GM23338 (cell line): ENCODE results near the gene GRIA1. TPM values are rescaled to one million over a fixed set of nuclear protein-coding genes. Genes with fewer than 3 reads are reported as not detected.
A peak's percentile ranks its signal among the peaks of the same experiment; 100 is the strongest.

Experiments used
- ATAC-seq: fragments of 200-7000 bp; cut with Tn5 transposase; 3 replicates; pipeline ENCODE4 v1.9.1; 2020
- DNase-seq: peaks from one replicate; pipeline ENCODE4 v3.0.0-alpha.2; 2015; ENCODE audit warnings: low spot score
- H2AFZ ChIP-seq: fragments of 200-600 bp; sonication (generic); 2 replicates; pipeline ENCODE4 v1.8.0; 2016; ENCODE audit warnings: antibody characterized with exemption, mild to moderate bottlenecking, moderate library complexity
- H3F3A ChIP-seq: fragments of 200-600 bp; sonication (generic); replicated peaks from 2 replicates; pipeline ENCODE4 v1.8.0; 2017; ENCODE audit warnings: antibody characterized with exemption, mixed run types, low read depth
- H3K27ac ChIP-seq: fragments of 200-600 bp; sonication (generic); 2 replicates; pipeline ENCODE4 v1.6.1; 2016; ENCODE audit warnings: low read depth
- H3K27me3 ChIP-seq: fragments of 200-600 bp; sonication (generic); 2 replicates; pipeline ENCODE4 v1.8.0; 2016; ENCODE audit warnings: mild to moderate bottlenecking, mixed run types, moderate library complexity; ENCODE audit not compliant: insufficient read depth
- H3K36me3 ChIP-seq: fragments of 200-600 bp; sonication (generic); 2 replicates; pipeline ENCODE4 v1.8.0; 2016; ENCODE audit warnings: mild to moderate bottlenecking; ENCODE audit not compliant: insufficient read depth
- H3K4me1 ChIP-seq: fragments of 200-600 bp; sonication (generic); 2 replicates; pipeline ENCODE4 v1.8.0; 2016; ENCODE audit warnings: mild to moderate bottlenecking, moderate library complexity; ENCODE audit not compliant: insufficient read depth
- H3K4me2 ChIP-seq: fragments of 200-600 bp; sonication (generic); 2 replicates; pipeline ENCODE4 v1.7.1; 2017; ENCODE audit warnings: mixed run types
- H3K4me3 ChIP-seq: fragments of 200-600 bp; sonication (generic); 2 replicates; pipeline ENCODE4 v1.6.1; 2016; ENCODE audit warnings: mixed run types
- H3K79me2 ChIP-seq: fragments of 200-600 bp; sonication (generic); replicated peaks from 2 replicates; pipeline ENCODE4 v1.8.0; 2017; ENCODE audit warnings: mild to moderate bottlenecking; ENCODE audit not compliant: insufficient read depth
- H3K9me2 ChIP-seq: fragments of 200-600 bp; sonication (generic); 2 replicates; pipeline ENCODE4 v1.8.0; 2017; ENCODE audit not compliant: insufficient read depth
- H4K20me1 ChIP-seq: fragments of 200-600 bp; sonication (generic); replicated peaks from 2 replicates; pipeline ENCODE4 v1.8.0; 2017; ENCODE audit warnings: mild to moderate bottlenecking; ENCODE audit not compliant: insufficient read depth
- H3K27ac Mint-ChIP-seq: 2 replicates; pipeline ENCODE4 v1.8.0; 2020; ENCODE audit warnings: inconsistent platforms, mild to moderate bottlenecking, moderate library complexity, mixed read lengths
- H3K27me3 Mint-ChIP-seq: 3 replicates; pipeline ENCODE4 v1.8.0; 2022; ENCODE audit warnings: low read depth, mild to moderate bottlenecking, moderate library complexity, mixed read lengths, inconsistent platforms; ENCODE audit not compliant: insufficient read depth, poor library complexity
- H3K36me3 Mint-ChIP-seq: 3 replicates; pipeline ENCODE4 v1.8.0; 2021; ENCODE audit warnings: low read depth, mild to moderate bottlenecking, inconsistent platforms, moderate library complexity, mixed read lengths
- H3K4me1 Mint-ChIP-seq: 3 replicates; pipeline ENCODE4 v1.8.0; 2020; ENCODE audit warnings: mild to moderate bottlenecking, inconsistent platforms, mixed read lengths
- H3K4me3 Mint-ChIP-seq: 3 replicates; pipeline ENCODE4 v1.8.0; 2021; ENCODE audit warnings: moderate library complexity, mild to moderate bottlenecking, inconsistent platforms, mixed read lengths
- H3K9me3 Mint-ChIP-seq: 3 replicates; pipeline ENCODE4 v1.8.0; 2020; ENCODE audit warnings: moderate library complexity, mild to moderate bottlenecking, inconsistent platforms, mixed read lengths
- CREB1 ChIP-seq: fragments of 250-450 bp; sonication (Bioruptor Pico); IDR thresholded peaks from 2 replicates; pipeline ENCODE4 v1.5.0; 2020; ENCODE audit warnings: low read depth, mild to moderate bottlenecking, moderate library complexity
- ETS1 ChIP-seq: IDR thresholded peaks from 2 replicates; pipeline ENCODE4 v1.6.1; 2016; ENCODE audit warnings: antibody characterized with exemption
- EZH2 ChIP-seq: fragments of 200-600 bp; sonication (generic); IDR thresholded peaks from one replicate; pipeline ENCODE4 v1.8.0; 2017; ENCODE audit warnings: antibody characterized with exemption, mild to moderate bottlenecking, low read depth; ENCODE audit not compliant: unreplicated experiment
- EZH2phosphoT487 ChIP-seq: fragments of 200-600 bp; sonication (generic); IDR thresholded peaks from one replicate; pipeline ENCODE4 v1.8.1; 2018; ENCODE audit warnings: antibody characterized with exemption; ENCODE audit not compliant: unreplicated experiment
- JUNB ChIP-seq: IDR thresholded peaks from one replicate; pipeline ENCODE4 v1.6.1; 2016; ENCODE audit warnings: antibody characterized with exemption; ENCODE audit not compliant: unreplicated experiment
- NANOG ChIP-seq: IDR thresholded peaks from 2 replicates; pipeline ENCODE4 v1.6.1; 2016; ENCODE audit warnings: antibody characterized with exemption, borderline replicate concordance
- POLR2AphosphoS5 ChIP-seq: IDR thresholded peaks from 2 replicates; pipeline ENCODE4 v1.6.1; 2016; ENCODE audit warnings: antibody characterized with exemption, low read depth
- STAT1 ChIP-seq: IDR thresholded peaks from one replicate; pipeline ENCODE4 v1.6.1; 2016; ENCODE audit warnings: antibody characterized with exemption; ENCODE audit not compliant: unreplicated experiment
- ZNF114 ChIP-seq: fragments of 250-450 bp; sonication (Bioruptor Pico); IDR thresholded peaks from 2 replicates; pipeline ENCODE4 v1.5.0; 2020; ENCODE audit warnings: mild to moderate bottlenecking, moderate library complexity
- ZNF331 ChIP-seq: fragments of 250-450 bp; sonication (Bioruptor Pico); IDR thresholded peaks from 2 replicates; pipeline ENCODE4 v1.5.0; 2020; ENCODE audit warnings: low read depth, mild to moderate bottlenecking, moderate library complexity
- polyA plus RNA-seq: library from polyadenylated mRNA; unstranded; fragments of >200 nt; fragmentation: Nextera tagmentation; extraction: Ambion mirVana; gene quantifications from 2 replicates; pipeline ENCODE4 v1.2.1, GENCODE V29; 2016
- total RNA-seq: library from RNA; depleted of rRNA; stranded (reverse); fragments of >200 nt; shearing (Covaris generic); gene quantifications from 2 replicates; pipeline ENCODE4 v1.2.3, GENCODE V29; 2014
- TF ChIP-seq, protein P1 (sequence below), 2 experiments: fragments of 200-600 bp in 1 of 2; sonication (generic) in 1 of 2; conservative IDR thresholded peaks; 2 replicates each; pipeline versions ENCODE4 v1.5.1 to v1.6.1; 2016 to 2017; ENCODE audit warnings: antibody characterized with exemption in 2 of 2, low read depth in 2 of 2, mild to moderate bottlenecking in 2 of 2, moderate library complexity in 1 of 2
- TF ChIP-seq, protein P2 (sequence below): IDR thresholded peaks from one replicate; pipeline ENCODE4 v1.6.1; 2018; ENCODE audit warnings: antibody characterized with exemption; ENCODE audit not compliant: unreplicated experiment
- TF ChIP-seq, protein P3 (sequence below): fragments of 250-450 bp; sonication (Bioruptor Pico); IDR thresholded peaks from 2 replicates; pipeline ENCODE4 v1.5.0; 2020; ENCODE audit warnings: mild to moderate bottlenecking, moderate library complexity

The GRIA1 gene
- total and polyA plus RNA-seq, 2 experiments from 2014 or later = 1.0 to 1.7 TPM

GRCh38 chr5:153753645-153754432 lies 263.4 kb downstream of the GRIA1 start:
- no peak overlapping the region for H3K27ac Mint-ChIP-seq
- Histone ChIP-seq H3F3A (no peaks in the 10 kb centered on the region), H3K79me2 (no peaks in the 10 kb centered on the region), H2AFZ (no peak overlapping the region), H3K9me2 (no peaks in the 10 kb centered on the region), H3K27ac (no peak overlapping the region), H4K20me1 (no peaks in the 10 kb centered on the region), H3K4me1 (no peaks in the 10 kb centered on the region), H3K4me2 (no peak overlapping the region), H3K27me3 (no peaks in the 10 kb centered on the region), H3K4me3 (no peak overlapping the region), H3K36me3 (no peaks in the 10 kb centered on the region)
- ATAC-seq (no peak), DNase-seq (peak; percentile 1)
- no peaks in the 10 kb centered on the region for H3K9me3 Mint-ChIP-seq
- peaks cover 1% of the 10 kb centered on the region for H3K27me3 Mint-ChIP-seq
- no peaks in the 10 kb centered on the region for H3K36me3 Mint-ChIP-seq
- no peaks in the 10 kb centered on the region for H3K4me1 Mint-ChIP-seq
- H3K4me3 Mint-ChIP-seq = no peak overlapping the region
- TF ChIP-seq CREB1 (no peak), STAT1 (no peak), EZH2phosphoT487 (no peak), EZH2 (no peak), ZNF114 (CRISPR knock-in tag) (no peak), NANOG (no peak), ZNF331 (CRISPR knock-in tag) (no peak), ETS1 (no peak), JUNB (no peak), POLR2AphosphoS5 (no peak)
- TF ChIP-seq, protein P1, sequence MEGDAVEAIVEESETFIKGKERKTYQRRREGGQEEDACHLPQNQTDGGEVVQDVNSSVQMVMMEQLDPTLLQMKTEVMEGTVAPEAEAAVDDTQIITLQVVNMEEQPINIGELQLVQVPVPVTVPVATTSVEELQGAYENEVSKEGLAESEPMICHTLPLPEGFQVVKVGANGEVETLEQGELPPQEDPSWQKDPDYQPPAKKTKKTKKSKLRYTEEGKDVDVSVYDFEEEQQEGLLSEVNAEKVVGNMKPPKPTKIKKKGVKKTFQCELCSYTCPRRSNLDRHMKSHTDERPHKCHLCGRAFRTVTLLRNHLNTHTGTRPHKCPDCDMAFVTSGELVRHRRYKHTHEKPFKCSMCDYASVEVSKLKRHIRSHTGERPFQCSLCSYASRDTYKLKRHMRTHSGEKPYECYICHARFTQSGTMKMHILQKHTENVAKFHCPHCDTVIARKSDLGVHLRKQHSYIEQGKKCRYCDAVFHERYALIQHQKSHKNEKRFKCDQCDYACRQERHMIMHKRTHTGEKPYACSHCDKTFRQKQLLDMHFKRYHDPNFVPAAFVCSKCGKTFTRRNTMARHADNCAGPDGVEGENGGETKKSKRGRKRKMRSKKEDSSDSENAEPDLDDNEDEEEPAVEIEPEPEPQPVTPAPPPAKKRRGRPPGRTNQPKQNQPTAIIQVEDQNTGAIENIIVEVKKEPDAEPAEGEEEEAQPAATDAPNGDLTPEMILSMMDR (conservative IDR thresholded peaks at IDR 0.05; ENCODE audit: low read depth in 2 of 2) = no peak
- TF ChIP-seq, protein P2, sequence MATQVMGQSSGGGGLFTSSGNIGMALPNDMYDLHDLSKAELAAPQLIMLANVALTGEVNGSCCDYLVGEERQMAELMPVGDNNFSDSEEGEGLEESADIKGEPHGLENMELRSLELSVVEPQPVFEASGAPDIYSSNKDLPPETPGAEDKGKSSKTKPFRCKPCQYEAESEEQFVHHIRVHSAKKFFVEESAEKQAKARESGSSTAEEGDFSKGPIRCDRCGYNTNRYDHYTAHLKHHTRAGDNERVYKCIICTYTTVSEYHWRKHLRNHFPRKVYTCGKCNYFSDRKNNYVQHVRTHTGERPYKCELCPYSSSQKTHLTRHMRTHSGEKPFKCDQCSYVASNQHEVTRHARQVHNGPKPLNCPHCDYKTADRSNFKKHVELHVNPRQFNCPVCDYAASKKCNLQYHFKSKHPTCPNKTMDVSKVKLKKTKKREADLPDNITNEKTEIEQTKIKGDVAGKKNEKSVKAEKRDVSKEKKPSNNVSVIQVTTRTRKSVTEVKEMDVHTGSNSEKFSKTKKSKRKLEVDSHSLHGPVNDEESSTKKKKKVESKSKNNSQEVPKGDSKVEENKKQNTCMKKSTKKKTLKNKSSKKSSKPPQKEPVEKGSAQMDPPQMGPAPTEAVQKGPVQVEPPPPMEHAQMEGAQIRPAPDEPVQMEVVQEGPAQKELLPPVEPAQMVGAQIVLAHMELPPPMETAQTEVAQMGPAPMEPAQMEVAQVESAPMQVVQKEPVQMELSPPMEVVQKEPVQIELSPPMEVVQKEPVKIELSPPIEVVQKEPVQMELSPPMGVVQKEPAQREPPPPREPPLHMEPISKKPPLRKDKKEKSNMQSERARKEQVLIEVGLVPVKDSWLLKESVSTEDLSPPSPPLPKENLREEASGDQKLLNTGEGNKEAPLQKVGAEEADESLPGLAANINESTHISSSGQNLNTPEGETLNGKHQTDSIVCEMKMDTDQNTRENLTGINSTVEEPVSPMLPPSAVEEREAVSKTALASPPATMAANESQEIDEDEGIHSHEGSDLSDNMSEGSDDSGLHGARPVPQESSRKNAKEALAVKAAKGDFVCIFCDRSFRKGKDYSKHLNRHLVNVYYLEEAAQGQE = no peak
- TF ChIP-seq, protein P3, sequence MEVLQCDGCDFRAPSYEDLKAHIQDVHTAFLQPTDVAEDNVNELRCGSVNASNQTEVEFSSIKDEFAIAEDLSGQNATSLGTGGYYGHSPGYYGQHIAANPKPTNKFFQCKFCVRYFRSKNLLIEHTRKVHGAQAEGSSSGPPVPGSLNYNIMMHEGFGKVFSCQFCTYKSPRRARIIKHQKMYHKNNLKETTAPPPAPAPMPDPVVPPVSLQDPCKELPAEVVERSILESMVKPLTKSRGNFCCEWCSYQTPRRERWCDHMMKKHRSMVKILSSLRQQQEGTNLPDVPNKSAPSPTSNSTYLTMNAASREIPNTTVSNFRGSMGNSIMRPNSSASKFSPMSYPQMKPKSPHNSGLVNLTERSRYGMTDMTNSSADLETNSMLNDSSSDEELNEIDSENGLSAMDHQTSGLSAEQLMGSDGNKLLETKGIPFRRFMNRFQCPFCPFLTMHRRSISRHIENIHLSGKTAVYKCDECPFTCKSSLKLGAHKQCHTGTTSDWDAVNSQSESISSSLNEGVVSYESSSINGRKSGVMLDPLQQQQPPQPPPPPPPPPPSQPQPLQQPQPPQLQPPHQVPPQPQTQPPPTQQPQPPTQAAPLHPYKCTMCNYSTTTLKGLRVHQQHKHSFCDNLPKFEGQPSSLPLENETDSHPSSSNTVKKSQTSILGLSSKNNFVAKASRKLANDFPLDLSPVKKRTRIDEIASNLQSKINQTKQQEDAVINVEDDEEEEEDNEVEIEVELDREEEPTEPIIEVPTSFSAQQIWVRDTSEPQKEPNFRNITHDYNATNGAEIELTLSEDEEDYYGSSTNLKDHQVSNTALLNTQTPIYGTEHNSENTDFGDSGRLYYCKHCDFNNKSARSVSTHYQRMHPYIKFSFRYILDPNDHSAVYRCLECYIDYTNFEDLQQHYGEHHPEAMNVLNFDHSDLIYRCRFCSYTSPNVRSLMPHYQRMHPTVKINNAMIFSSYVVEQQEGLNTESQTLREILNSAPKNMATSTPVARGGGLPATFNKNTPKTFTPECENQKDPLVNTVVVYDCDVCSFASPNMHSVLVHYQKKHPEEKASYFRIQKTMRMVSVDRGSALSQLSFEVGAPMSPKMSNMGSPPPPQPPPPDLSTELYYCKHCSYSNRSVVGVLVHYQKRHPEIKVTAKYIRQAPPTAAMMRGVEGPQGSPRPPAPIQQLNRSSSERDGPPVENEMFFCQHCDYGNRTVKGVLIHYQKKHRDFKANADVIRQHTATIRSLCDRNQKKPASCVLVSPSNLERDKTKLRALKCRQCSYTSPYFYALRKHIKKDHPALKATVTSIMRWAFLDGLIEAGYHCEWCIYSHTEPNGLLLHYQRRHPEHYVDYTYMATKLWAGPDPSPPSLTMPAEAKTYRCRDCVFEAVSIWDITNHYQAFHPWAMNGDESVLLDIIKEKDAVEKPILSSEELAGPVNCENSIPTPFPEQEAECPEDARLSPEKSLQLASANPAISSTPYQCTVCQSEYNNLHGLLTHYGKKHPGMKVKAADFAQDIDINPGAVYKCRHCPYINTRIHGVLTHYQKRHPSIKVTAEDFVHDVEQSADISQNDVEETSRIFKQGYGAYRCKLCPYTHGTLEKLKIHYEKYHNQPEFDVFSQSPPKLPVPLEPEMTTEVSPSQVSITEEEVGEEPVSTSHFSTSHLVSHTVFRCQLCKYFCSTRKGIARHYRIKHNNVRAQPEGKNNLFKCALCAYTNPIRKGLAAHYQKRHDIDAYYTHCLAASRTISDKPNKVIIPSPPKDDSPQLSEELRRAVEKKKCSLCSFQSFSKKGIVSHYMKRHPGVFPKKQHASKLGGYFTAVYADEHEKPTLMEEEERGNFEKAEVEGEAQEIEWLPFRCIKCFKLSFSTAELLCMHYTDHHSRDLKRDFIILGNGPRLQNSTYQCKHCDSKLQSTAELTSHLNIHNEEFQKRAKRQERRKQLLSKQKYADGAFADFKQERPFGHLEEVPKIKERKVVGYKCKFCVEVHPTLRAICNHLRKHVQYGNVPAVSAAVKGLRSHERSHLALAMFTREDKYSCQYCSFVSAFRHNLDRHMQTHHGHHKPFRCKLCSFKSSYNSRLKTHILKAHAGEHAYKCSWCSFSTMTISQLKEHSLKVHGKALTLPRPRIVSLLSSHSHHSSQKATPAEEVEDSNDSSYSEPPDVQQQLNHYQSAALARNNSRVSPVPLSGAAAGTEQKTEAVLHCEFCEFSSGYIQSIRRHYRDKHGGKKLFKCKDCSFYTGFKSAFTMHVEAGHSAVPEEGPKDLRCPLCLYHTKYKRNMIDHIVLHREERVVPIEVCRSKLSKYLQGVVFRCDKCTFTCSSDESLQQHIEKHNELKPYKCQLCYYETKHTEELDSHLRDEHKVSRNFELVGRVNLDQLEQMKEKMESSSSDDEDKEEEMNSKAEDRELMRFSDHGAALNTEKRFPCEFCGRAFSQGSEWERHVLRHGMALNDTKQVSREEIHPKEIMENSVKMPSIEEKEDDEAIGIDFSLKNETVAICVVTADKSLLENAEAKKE (CRISPR knock-in tag) = no peak
